SK-N-SH (cell line): ENCODE measurements around the gene MEGF10. TPM values are rescaled to one million over a fixed set of nuclear protein-coding genes. Genes with fewer than 3 reads are reported as not detected.

ENCODE experiments used
- CTCF ChIA-PET: fragments of 300-600, 350-600 bp; formaldehyde crosslinking; extraction: SDS; loops from one replicate; lab custom pipeline; 2021; lab: Yijun Ruan, JAX
- POLR2A ChIA-PET: fragments of 350-600 bp; sonication (Branson Sonifier 250); formaldehyde crosslinking; extraction: SDS; loops from one replicate; lab custom pipeline; 2020; ENCODE audit warnings: antibody characterized with exemption, inconsistent platforms; lab: Yijun Ruan, JAX
- DNase-seq: peaks from one replicate; pipeline ENCODE4 v3.0.0; 2012
- H2AFZ ChIP-seq: fragments of 200-600 bp; sonication (generic); 2 replicates; pipeline ENCODE4 v1.8.1; 2016; ENCODE audit warnings: antibody characterized with exemption, mild to moderate bottlenecking, low read depth
- H3F3A ChIP-seq: fragments of 200-600 bp; sonication (generic); replicated peaks from 2 replicates; pipeline ENCODE3; 2016; ENCODE audit warnings: antibody characterized with exemption, mild to moderate bottlenecking; ENCODE audit not compliant: insufficient read depth
- H3K27ac ChIP-seq, 2 experiments: fragments of 200-500 bp in 1 of 2; fragments of 200-600 bp in 1 of 2; sonication (Bioruptor generic) in 1 of 2; sonication (generic), shearing (Covaris generic) in 1 of 2; 2 replicates each; pipeline versions ENCODE4 v1.5.1 to v1.6.1; 2014 to 2016; ENCODE audit warnings: low read depth in 2 of 2, inconsistent platforms in 1 of 2, low read length in 1 of 2, mild to moderate bottlenecking in 1 of 2, mixed read lengths in 1 of 2
- H3K27me3 ChIP-seq: fragments of 200-600 bp; sonication (generic), shearing (Covaris generic); 2 replicates; pipeline ENCODE4 v1.6.1; 2016; ENCODE audit warnings: mixed run types; ENCODE audit not compliant: insufficient read depth
- H3K36me3 ChIP-seq, 2 experiments: fragments of 200-500 bp in 1 of 2; fragments of 200-600 bp in 1 of 2; sonication (Bioruptor generic) in 1 of 2; sonication (generic) in 1 of 2; replicated peaks in 1 of 2; 2 replicates each; pipeline versions ENCODE3 to v1.5.1; 2014 to 2016; ENCODE audit warnings: low read length in 1 of 2, mild to moderate bottlenecking in 1 of 2; ENCODE audit not compliant: insufficient read depth in 2 of 2, control insufficient read depth in 1 of 2
- H3K4me1 ChIP-seq, 2 experiments: fragments of 200-500 bp in 1 of 2; fragments of 200-600 bp in 1 of 2; sonication (Bioruptor generic) in 1 of 2; sonication (generic), shearing (Covaris generic) in 1 of 2; 2 replicates each; pipeline versions ENCODE4 v1.5.1 to v1.6.1; 2014 to 2016; ENCODE audit warnings: low read depth in 1 of 2, low read length in 1 of 2, mixed run types in 1 of 2; ENCODE audit not compliant: insufficient read depth in 2 of 2, control insufficient read depth in 1 of 2
- H3K4me2 ChIP-seq: fragments of 200-600 bp; sonication (generic), shearing (Covaris generic); 2 replicates; pipeline ENCODE4 v1.6.1; 2017; ENCODE audit warnings: mixed run types
- H3K4me3 ChIP-seq, 2 experiments: fragments of 200-500 bp in 1 of 2; fragments of 200-600 bp in 1 of 2; sonication (Bioruptor generic) in 1 of 2; sonication (generic), shearing (Covaris generic) in 1 of 2; 2 replicates each; pipeline versions ENCODE4 v1.5.1 to v1.8.1; 2014 to 2016; ENCODE audit warnings: low read depth in 2 of 2, inconsistent platforms in 1 of 2, low read length in 1 of 2, mild to moderate bottlenecking in 1 of 2, mixed read lengths in 1 of 2, moderate library complexity in 1 of 2
- H3K79me2 ChIP-seq: fragments of 200-600 bp; sonication (generic); 2 replicates; pipeline ENCODE4 v1.8.1; 2017; ENCODE audit warnings: mild to moderate bottlenecking; ENCODE audit not compliant: insufficient read depth
- H3K9ac ChIP-seq: fragments of 200-600 bp; sonication (generic); 2 replicates; pipeline ENCODE4 v1.6.1; 2017; ENCODE audit warnings: mixed run types
- H3K9me2 ChIP-seq: fragments of 200-600 bp; sonication (generic); 2 replicates; pipeline ENCODE4 v1.6.1; 2017; ENCODE audit warnings: mixed run types
- H3K9me3 ChIP-seq: fragments of 200-600 bp; sonication (generic); 2 replicates; pipeline ENCODE4 v1.6.1; 2017; ENCODE audit warnings: mixed run types, mild to moderate bottlenecking, moderate library complexity
- H4K20me1 ChIP-seq: fragments of 200-600 bp; sonication (generic); 2 replicates; pipeline ENCODE4 v1.6.1; 2017; ENCODE audit warnings: mild to moderate bottlenecking, mixed run types; ENCODE audit not compliant: insufficient read depth
- CTCF ChIP-seq: fragments of 200-600 bp; sonication (generic); IDR thresholded peaks from 2 replicates; pipeline ENCODE4 v1.6.1; 2017; ENCODE audit warnings: antibody characterized with exemption, mild to moderate bottlenecking, moderate library complexity
- ELF1 ChIP-seq: IDR thresholded peaks from 2 replicates; pipeline ENCODE4 v1.4.0; 2012
- FOSL2 ChIP-seq: IDR thresholded peaks from 2 replicates; pipeline ENCODE4 v1.4.0; 2012; ENCODE audit warnings: low read depth, mild to moderate bottlenecking, moderate library complexity, borderline replicate concordance
- GABPA ChIP-seq: IDR thresholded peaks from 2 replicates; pipeline ENCODE4 v1.4.0; 2012; ENCODE audit warnings: low read depth, mild to moderate bottlenecking
- GATA2 ChIP-seq: sonication (generic); formaldehyde crosslinking; IDR thresholded peaks from 2 replicates; pipeline ENCODE4 v1.5.0; 2020; ENCODE audit warnings: mild to moderate bottlenecking, missing genetic modification reagents
- IRF3 ChIP-seq: fragments of 150-350 bp; IDR thresholded peaks from 2 replicates; pipeline ENCODE4 v1.6.1; 2016; ENCODE audit warnings: mild to moderate bottlenecking, low read depth, low read length
- JUND ChIP-seq: IDR thresholded peaks from 2 replicates; pipeline ENCODE4 v1.4.0; 2012
- MEF2A ChIP-seq: IDR thresholded peaks from 2 replicates; pipeline ENCODE4 v1.4.0; 2012; ENCODE audit warnings: low read depth, borderline replicate concordance
- REST ChIP-seq: IDR thresholded peaks from 2 replicates; pipeline ENCODE4 v1.6.1; 2012; ENCODE audit warnings: mild to moderate bottlenecking, low read depth, low read length, moderate library complexity
- RXRA ChIP-seq: IDR thresholded peaks from 2 replicates; pipeline ENCODE4 v1.4.0; 2012; ENCODE audit warnings: low read depth, mild to moderate bottlenecking, borderline replicate concordance
- SIN3A ChIP-seq: IDR thresholded peaks from 2 replicates; pipeline ENCODE4 v1.6.1; 2012; ENCODE audit warnings: low read depth, mild to moderate bottlenecking, low read length, moderate library complexity, borderline replicate concordance
- ZBTB33 ChIP-seq: IDR thresholded peaks from 2 replicates; pipeline ENCODE4 v1.4.0; 2012; ENCODE audit warnings: low read depth, borderline replicate concordance
- WGBS: methylation state at CpG from one replicate; pipeline ENCODE4 v1.1.6; 2017; ENCODE audit warnings: low lambda C conversion rate; 5-methylcytosine and 5-hydroxymethylcytosine counted together
- polyA plus RNA-seq, 3 experiments: library from polyadenylated mRNA; depleted of rRNA; stranded (reverse); fragments of >200 nt; gene quantifications; 2 replicates each; pipeline ENCODE4 v1.2.3, GENCODE V29; 2012

The MEGF10 gene
- polyA plus RNA-seq, 1 of the 3 experiments (the other 2 are of a cell fraction): 1.1 TPM

GRCh38 chr5:127324756-127325155 lies 34.2 kb downstream of the MEGF10 start:
- Histone ChIP-seq H3K27me3 (no peaks in the 10 kb centered on the region), H3K9me2 (no peaks in the 10 kb centered on the region), H3K9me3 (no peaks in the 10 kb centered on the region), H3K36me3 (no peaks in the 10 kb centered on the region), H3F3A (no peaks in the 10 kb centered on the region), H3K4me2 (no peak overlapping the region), H3K4me1 (peaks cover 0 to 10% of the 10 kb centered on the region in 2 experiments; a peak in 1 of 4 replicates), H2AFZ (no peak overlapping the region), H3K27ac (no peak overlapping the region), H4K20me1 (no peaks in the 10 kb centered on the region), H3K79me2 (no peaks in the 10 kb centered on the region), H3K4me3 (no peak overlapping the region), H3K9ac (no peak overlapping the region)
- POLR2A ChIA-PET: no interaction called here
- TF ChIP-seq ZBTB33 (no peak), REST (no peak), FOSL2 (no peak), MEF2A (no peak), CTCF (no peak), ELF1 (no peak), GATA2 (CRISPR knock-in tag) (no peak), IRF3 (no peak), JUND (no peak), SIN3A (no peak), GABPA (no peak), RXRA (no peak)
- no peak for DNase-seq
- CTCF ChIA-PET: interaction anchor here (0.7 to 1.7 kb wide), 3 partner anchors 11 to 168 kb away, joined by 3 to 6 read pairs (median 5); no protein-coding TSS in a partner anchor
- 94% methylated on average over 3 of the region's 3 CpGs for WGBS
